Activated CD8-positive, alpha-beta T cell treated with anti-CD3 and anti-CD28 coated beads for 36 hours (primary cell): ENCODE data around the gene AFMID. TPM values are rescaled to one million over a fixed set of nuclear protein-coding genes. Genes with fewer than 3 reads are reported as not detected.
A peak's percentile ranks its signal among the peaks of the same experiment; 100 is the strongest.

Source experiments
- ATAC-seq: fragments of 200-7000 bp; cut with Tn5 transposase; one replicate; pipeline ENCODE4 v1.10.0; 2021; ENCODE audit warnings: mild to moderate bottlenecking, moderate library complexity
- CTCF ChIA-PET: fragments of 350-600 bp; sonication (Branson Sonifier 250); formaldehyde crosslinking; loops from one replicate; lab custom pipeline; 2021; ENCODE audit warnings: antibody characterized with exemption; lab: Charles Lee
- POLR2A ChIA-PET: fragments of 350-600 bp; sonication (Branson Sonifier 250); formaldehyde crosslinking; loops from one replicate; lab custom pipeline; 2021; ENCODE audit warnings: antibody characterized with exemption; lab: Charles Lee
- DNase-seq: peaks from one replicate; pipeline ENCODE4 v3.0.0-alpha.2; 2020
- H3K27ac Mint-ChIP-seq: one replicate; pipeline ENCODE4 v1.8.0; 2021; ENCODE audit warnings: mild to moderate bottlenecking, mixed read lengths
- H3K27me3 Mint-ChIP-seq: one replicate; pipeline ENCODE4 v1.8.0; 2021; ENCODE audit warnings: mixed read lengths
- H3K36me3 Mint-ChIP-seq: one replicate; pipeline ENCODE4 v1.8.0; 2021; ENCODE audit warnings: low read depth, mixed read lengths
- H3K4me1 Mint-ChIP-seq: one replicate; pipeline ENCODE4 v1.8.0; 2021; ENCODE audit warnings: low read depth, mixed read lengths
- H3K4me3 Mint-ChIP-seq: one replicate; pipeline ENCODE4 v1.8.0; 2021; ENCODE audit warnings: mild to moderate bottlenecking, moderate library complexity, mixed read lengths
- H3K9me3 Mint-ChIP-seq: one replicate; pipeline ENCODE4 v1.8.0; 2021; ENCODE audit warnings: mixed read lengths
- intact Hi-C: fragments of 100-400 bp; cut with micrococcal nuclease; formaldehyde crosslinking; loops from one replicate; pipeline ENCODE4 v1.10.0; 2022
- total RNA-seq, 2 experiments: library from RNA; stranded (reverse); gene quantifications; one replicate each; pipeline ENCODE4 v1.2.3, GENCODE V29; 2021
- TF ChIP-seq, protein P1 (sequence below): fragments of 200-600 bp; IDR thresholded peaks from one replicate; pipeline ENCODE4 v1.8.0; 2022; ENCODE audit warnings: antibody characterized with exemption, mild to moderate bottlenecking

The AFMID gene
- total RNA-seq, 2 experiments from 2014 or later = 20.8 to 27.9 TPM

DNA sequence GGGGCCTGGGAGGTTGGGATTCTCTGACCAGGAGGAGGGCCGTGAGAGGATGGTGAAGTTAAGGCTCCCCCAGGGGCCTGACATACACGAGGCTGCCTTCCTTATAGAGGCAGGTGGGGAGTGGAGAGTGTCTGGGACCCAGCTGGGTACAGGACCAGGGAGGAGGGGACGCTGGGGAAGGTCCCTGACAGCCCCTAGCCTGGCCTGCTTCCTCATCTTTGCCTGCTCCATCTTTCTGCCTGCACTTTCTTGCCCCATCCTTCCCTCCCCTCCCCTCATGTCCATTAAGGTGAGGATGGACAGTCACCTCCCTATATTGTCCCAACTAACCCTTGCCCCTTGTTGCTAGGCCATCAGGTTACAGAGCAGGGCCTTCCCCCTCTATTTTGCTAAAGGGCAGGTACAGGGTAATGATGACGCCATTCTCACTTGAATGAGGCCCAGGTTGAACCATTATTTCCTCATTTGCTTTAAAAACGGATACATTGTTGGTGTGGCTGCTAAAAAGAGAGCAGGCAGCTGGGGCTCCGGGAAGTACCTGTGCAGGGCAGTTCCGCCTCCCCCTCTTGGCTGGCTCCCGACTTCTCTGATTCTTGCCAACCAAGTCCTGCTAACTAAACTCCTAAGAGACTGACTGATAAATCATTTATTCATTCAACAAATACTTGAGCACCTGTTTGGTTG lies 39.7 kb upstream of the AFMID start:
- H3K27me3 Mint-ChIP-seq = no peaks in the 10 kb centered on the region
- DNase-seq (peak; percentile 30), ATAC-seq (peak; percentile 58)
- peaks cover 3% of the 10 kb centered on the region for H3K36me3 Mint-ChIP-seq
- POLR2A ChIA-PET = interaction anchor here (1.4 to 19.2 kb wide), 3 partner anchors 10 to 23 kb away, joined by 4 to 335 read pairs (median 4); partner anchors contain the start of genes TMC6 and TMC8
- peaks cover 23% of the 10 kb centered on the region for H3K4me1 Mint-ChIP-seq
- peak overlapping the region; percentile 68 for H3K27ac Mint-ChIP-seq
- intact Hi-C loops = no loop called here
- no peak overlapping the region for H3K4me3 Mint-ChIP-seq
- CTCF ChIA-PET = interaction anchor here (0.8 kb wide), 1 partner anchor 10 kb away, joined by 3 read pairs; no protein-coding TSS in a partner anchor
- TF ChIP-seq, protein P1, sequence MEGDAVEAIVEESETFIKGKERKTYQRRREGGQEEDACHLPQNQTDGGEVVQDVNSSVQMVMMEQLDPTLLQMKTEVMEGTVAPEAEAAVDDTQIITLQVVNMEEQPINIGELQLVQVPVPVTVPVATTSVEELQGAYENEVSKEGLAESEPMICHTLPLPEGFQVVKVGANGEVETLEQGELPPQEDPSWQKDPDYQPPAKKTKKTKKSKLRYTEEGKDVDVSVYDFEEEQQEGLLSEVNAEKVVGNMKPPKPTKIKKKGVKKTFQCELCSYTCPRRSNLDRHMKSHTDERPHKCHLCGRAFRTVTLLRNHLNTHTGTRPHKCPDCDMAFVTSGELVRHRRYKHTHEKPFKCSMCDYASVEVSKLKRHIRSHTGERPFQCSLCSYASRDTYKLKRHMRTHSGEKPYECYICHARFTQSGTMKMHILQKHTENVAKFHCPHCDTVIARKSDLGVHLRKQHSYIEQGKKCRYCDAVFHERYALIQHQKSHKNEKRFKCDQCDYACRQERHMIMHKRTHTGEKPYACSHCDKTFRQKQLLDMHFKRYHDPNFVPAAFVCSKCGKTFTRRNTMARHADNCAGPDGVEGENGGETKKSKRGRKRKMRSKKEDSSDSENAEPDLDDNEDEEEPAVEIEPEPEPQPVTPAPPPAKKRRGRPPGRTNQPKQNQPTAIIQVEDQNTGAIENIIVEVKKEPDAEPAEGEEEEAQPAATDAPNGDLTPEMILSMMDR = no peak
- no peaks in the 10 kb centered on the region for H3K9me3 Mint-ChIP-seq

DNA sequence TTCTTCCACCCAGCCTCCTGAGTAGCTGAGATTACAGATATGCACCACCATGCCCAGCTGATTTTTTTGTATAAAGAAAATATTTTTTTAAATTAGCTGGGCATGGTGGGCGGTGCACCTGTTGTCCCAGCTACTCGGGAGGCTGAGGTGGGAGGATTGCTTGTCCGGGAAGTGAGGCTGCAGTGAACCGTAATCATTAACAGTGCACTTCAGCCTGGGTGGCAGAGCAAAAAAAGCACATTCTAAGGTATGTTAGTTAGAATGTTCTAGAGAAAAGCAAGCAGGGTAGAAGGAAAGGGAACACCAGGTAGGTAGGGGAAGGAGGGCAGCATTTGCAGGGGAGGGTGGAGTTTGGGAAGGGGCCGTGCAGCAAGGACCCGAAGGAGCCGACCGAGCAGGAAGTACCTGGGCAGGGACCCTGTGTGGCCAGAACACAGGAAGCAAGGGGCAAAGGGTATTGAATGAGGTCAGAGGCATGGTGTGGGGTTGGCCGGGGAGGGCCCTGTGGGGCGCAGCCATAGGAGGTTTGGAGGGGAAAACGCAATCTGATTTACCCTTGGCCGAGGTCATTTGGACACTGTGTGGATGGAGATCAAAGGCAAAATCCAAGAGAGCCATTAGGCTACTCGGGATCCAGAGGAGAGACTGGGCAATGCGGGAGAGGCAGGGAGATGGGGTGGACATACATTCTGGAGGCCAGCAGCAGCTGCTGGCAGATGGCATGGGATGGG lies 38.7 kb upstream of the AFMID start:
- TF ChIP-seq, protein P1 = no peak
- ATAC-seq (no peak), DNase-seq (no peak)
- Mint-ChIP-seq H3K4me1 (peaks cover 16% of the 10 kb centered on the region), H3K36me3 (no peaks in the 10 kb centered on the region), H3K9me3 (no peaks in the 10 kb centered on the region), H3K27ac (no peak overlapping the region), H3K4me3 (no peak overlapping the region), H3K27me3 (no peaks in the 10 kb centered on the region)
- intact Hi-C loops = no loop called here
- ChIA-PET POLR2A (interaction anchor here (1.4 to 19.2 kb wide), 2 partner anchors 15 to 22 kb away, joined by 3 to 335 read pairs; partner anchors contain the start of genes TMC6 and TMC8), CTCF (no interaction called here)

DNA sequence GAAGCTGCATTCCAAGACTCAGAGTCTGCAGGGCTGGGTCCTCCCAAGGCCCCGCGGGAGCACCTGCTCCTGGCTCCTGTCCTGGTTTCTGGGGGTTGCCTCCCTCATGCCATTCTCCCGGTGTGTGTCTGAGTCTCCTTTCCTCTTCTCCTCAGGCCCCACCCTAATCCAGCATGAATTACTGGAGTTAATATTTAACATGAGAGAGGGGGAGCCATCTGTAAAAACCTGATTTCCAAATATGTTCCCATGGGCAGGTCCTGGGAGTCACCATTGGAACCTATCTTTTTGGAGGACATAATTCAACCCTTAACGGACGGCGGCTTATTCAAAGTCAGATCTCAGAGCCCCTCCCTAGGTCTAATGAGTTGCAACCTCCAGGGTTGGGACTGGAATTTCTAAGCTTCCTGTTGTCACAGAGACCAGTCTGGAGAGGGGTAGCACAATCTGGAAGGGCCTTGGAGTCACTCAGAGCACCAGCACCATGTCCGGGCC lies 35.6 kb upstream of the AFMID start:
- peaks cover 18% of the 10 kb centered on the region for H3K4me1 Mint-ChIP-seq
- no peak overlapping the region for H3K4me3 Mint-ChIP-seq
- no peak for DNase-seq
- H3K9me3 Mint-ChIP-seq = no peaks in the 10 kb centered on the region
- TF ChIP-seq, protein P1 = no peak
- H3K27ac Mint-ChIP-seq = no peak overlapping the region
- no peaks in the 10 kb centered on the region for H3K27me3 Mint-ChIP-seq
- ChIA-PET POLR2A (interaction anchor here (0.9 to 1.9 kb wide), 3 partner anchors 9 to 14 kb away, joined by 3 to 8 read pairs (median 5); no protein-coding TSS in a partner anchor), CTCF (interaction anchor here (0.6 to 0.7 kb wide), 2 partner anchors 11 to 67 kb away, joined by 3 to 4 read pairs; no protein-coding TSS in a partner anchor)
- intact Hi-C loops = no loop called here
- no peak for ATAC-seq
- H3K36me3 Mint-ChIP-seq = no peaks in the 10 kb centered on the region

DNA sequence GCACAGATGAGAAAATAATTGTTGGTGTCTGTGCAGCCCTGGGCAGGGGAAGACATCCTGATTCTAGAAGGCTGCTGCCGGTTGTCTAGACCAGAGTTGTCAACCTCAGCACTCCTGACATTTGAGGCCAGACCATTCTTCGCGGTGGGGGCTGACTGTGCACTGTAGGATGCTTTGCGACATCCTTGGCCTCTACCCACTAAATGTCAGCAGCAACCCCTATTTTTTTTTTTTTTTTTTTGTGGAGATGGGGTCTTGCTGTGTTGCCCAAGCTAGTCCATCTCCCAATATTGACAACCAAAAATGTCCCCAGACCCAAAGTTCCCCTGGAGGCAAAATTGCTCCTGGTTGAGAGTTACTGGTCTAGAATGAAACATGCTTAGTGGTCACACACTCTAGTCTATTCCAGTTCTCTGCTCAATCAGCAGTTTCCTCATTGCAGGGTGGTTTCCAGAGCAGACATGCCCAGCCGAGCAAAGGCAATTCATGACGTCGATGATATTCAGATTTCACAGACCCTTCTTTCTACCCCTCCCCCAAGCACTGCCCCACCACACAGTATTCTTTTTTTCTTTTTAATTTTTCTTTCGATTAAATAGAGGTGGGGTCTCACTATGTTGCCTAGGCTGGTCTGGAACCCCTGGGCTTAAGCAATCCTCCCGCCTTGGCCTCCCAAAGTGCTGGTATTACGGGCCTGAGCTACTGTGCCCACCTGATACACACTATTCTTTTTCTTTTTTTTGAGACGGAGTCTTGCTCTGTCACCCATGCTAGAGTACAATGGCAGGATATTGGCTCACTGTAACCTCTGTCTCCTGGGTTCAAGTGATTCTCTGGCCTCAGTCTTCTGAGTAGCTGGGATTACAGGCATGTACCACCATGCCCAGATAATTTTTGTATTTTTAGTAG lies 32.0 kb upstream of the AFMID start:
- DNase-seq = peak; percentile 64
- intact Hi-C loops = no loop called here
- ChIA-PET CTCF (interaction anchor here (1.9 kb wide), 1 partner anchor 21 kb away, joined by 5 read pairs; no protein-coding TSS in a partner anchor), POLR2A (interaction anchor here (1.1 to 1.6 kb wide), 3 partner anchors 12 to 14 kb away, joined by 3 to 5 read pairs (median 5); partner anchors contain the start of gene SYNGR2)
- H3K4me1 Mint-ChIP-seq = peaks cover 12% of the 10 kb centered on the region
- H3K4me3 Mint-ChIP-seq = no peak overlapping the region
- TF ChIP-seq, protein P1 = no peak
- H3K27me3 Mint-ChIP-seq = no peaks in the 10 kb centered on the region
- H3K27ac Mint-ChIP-seq = peak overlapping the region; percentile 13
- ATAC-seq = peak; percentile 81
- H3K36me3 Mint-ChIP-seq = no peaks in the 10 kb centered on the region
- no peaks in the 10 kb centered on the region for H3K9me3 Mint-ChIP-seq
